GM19372 (cell line): ENCODE results near the gene CAP2.
"Not testable (repeated sequence)": the region's sequence is repeated elsewhere in the genome, so short reads cannot be mapped to it uniquely, and the experiment has no call there.

ENCODE experiments used
- ATAC-seq: cut with Tn5 transposase; IDR thresholded peaks from one replicate; pipeline ENCODE4 v1.9.1; 2021; ENCODE audit warnings: mild to moderate bottlenecking, low read depth, moderate library complexity; ENCODE audit not compliant: unreplicated experiment

The CAP2 gene

GRCh38 chr6:17395112-17395511 is 1.7 kb downstream of the CAP2 start:
- ATAC-seq: no peak

- ATAC-seq: no peak
Measured at GRCh38 chr6:17396256-17396655, 2.9 kb downstream of the CAP2 start.

GRCh38 chr6:17397764-17398194 is 4.4 kb downstream of the CAP2 start:
- no peak for ATAC-seq

- ATAC-seq: not testable (repeated sequence)
Measured at GRCh38 chr6:17405181-17405943, 12.0 kb downstream of the CAP2 start.

- no peak for ATAC-seq
Measured at GRCh38 chr6:17405944-17406245, 12.5 kb downstream of the CAP2 start.

GRCh38 chr6:17408081-17408480 is 14.7 kb downstream of the CAP2 start:
- no peak for ATAC-seq

- no peak for ATAC-seq
Measured at GRCh38 chr6:17410281-17410680, 16.9 kb downstream of the CAP2 start.

- ATAC-seq: no peak
Measured at GRCh38 chr6:17413313-17413750, 19.9 kb downstream of the CAP2 start.

- not testable (repeated sequence) for ATAC-seq
Measured at GRCh38 chr6:17414395-17414794, 21.0 kb downstream of the CAP2 start.

- no peak for ATAC-seq
Measured at GRCh38 chr6:17415321-17415720, 21.9 kb downstream of the CAP2 start.

- ATAC-seq: no peak
Measured at GRCh38 chr6:17416806-17417205, 23.4 kb downstream of the CAP2 start.

- ATAC-seq: no peak
Measured at GRCh38 chr6:17417817-17418216, 24.4 kb downstream of the CAP2 start.

GRCh38 chr6:17418281-17419188 is 25.1 kb downstream of the CAP2 start:
- ATAC-seq: no peak

GRCh38 chr6:17419189-17419575 is 25.8 kb downstream of the CAP2 start:
- no peak for ATAC-seq

GRCh38 chr6:17420368-17420767 is 27.0 kb downstream of the CAP2 start:
- no peak for ATAC-seq

- no peak for ATAC-seq
Measured at GRCh38 chr6:17421406-17421805, 28.0 kb downstream of the CAP2 start.

- no peak for ATAC-seq
Measured at GRCh38 chr6:17423026-17423425, 29.6 kb downstream of the CAP2 start.

- no peak for ATAC-seq
Measured at GRCh38 chr6:17427062-17427461, 33.7 kb downstream of the CAP2 start.

- no peak for ATAC-seq
Measured at GRCh38 chr6:17427617-17428016, 34.2 kb downstream of the CAP2 start.

- not testable (repeated sequence) for ATAC-seq
Measured at GRCh38 chr6:17428595-17429120, 35.3 kb downstream of the CAP2 start.

- ATAC-seq: no peak
Measured at GRCh38 chr6:17429383-17430061, 36.1 kb downstream of the CAP2 start.
